GM21825 (cell line): ENCODE data around the gene UNC80.

ENCODE experiments used
- ATAC-seq: cut with Tn5 transposase; IDR thresholded peaks from one replicate; pipeline ENCODE4 v1.9.1; 2021; ENCODE audit warnings: mild to moderate bottlenecking, moderate library complexity; ENCODE audit not compliant: unreplicated experiment

Gene UNC80

GRCh38 chr2:209809256-209809655, 37.6 kb downstream of the UNC80 start:
- ATAC-seq: no peak

- no peak for ATAC-seq
These were observed 46.2 kb downstream of the UNC80 start for GRCh38 chr2:209817844-209818271.

- no peak for ATAC-seq
These were observed 47.3 kb downstream of the UNC80 start for GRCh38 chr2:209818939-209819338.

GRCh38 chr2:209821806-209822205, 50.2 kb downstream of the UNC80 start:
- no peak for ATAC-seq

GRCh38 chr2:209823484-209823883, 51.9 kb downstream of the UNC80 start:
- no peak for ATAC-seq

GRCh38 chr2:209824391-209824790, 52.8 kb downstream of the UNC80 start:
- ATAC-seq: no peak

- ATAC-seq: no peak
These were observed 59.3 kb downstream of the UNC80 start for GRCh38 chr2:209830722-209831465.

- no peak for ATAC-seq
These were observed 63.1 kb downstream of the UNC80 start for GRCh38 chr2:209834767-209835166.

DNA sequence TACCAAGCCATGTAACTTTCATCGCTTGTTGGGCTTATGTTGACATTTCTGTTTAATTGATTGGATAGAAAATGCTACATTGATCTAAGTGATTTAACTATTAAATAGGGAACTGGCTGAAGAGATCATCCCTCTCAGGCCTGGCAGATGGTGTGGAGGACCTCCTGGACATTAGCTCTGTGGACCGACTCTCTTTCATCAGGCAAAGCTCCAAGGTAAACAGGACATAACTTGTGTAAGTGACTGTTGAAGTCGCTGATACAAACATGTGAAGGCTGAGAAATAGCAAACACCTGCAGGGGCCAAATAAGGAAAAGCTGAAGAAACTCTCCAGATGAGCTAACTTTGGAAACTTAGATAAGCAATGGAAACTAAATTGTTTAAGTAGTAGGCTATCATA, 68.8 kb downstream of the UNC80 start:
- no peak for ATAC-seq

DNA sequence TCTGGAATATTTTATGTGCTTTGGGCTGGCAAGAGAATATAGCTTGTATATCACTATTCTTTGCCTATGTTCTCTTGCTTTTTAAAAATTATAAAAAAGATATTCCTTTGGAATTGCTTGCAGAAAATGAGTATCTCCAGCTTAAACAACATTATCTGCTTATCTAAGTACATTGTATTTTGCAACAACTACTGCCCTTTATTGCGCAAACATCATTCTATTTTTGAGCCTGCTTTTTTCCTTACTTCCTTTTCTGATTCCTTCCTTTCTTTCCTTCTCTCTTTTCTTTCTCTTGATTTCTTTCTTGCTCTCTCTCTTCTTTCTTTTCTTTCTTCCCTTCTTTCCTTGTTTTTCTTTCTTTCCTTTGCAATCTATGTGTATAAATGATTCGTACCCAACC, 74.0 kb downstream of the UNC80 start:
- no peak for ATAC-seq

- no peak for ATAC-seq
These were observed 93.2 kb downstream of the UNC80 start for GRCh38 chr2:209864716-209865295.

DNA sequence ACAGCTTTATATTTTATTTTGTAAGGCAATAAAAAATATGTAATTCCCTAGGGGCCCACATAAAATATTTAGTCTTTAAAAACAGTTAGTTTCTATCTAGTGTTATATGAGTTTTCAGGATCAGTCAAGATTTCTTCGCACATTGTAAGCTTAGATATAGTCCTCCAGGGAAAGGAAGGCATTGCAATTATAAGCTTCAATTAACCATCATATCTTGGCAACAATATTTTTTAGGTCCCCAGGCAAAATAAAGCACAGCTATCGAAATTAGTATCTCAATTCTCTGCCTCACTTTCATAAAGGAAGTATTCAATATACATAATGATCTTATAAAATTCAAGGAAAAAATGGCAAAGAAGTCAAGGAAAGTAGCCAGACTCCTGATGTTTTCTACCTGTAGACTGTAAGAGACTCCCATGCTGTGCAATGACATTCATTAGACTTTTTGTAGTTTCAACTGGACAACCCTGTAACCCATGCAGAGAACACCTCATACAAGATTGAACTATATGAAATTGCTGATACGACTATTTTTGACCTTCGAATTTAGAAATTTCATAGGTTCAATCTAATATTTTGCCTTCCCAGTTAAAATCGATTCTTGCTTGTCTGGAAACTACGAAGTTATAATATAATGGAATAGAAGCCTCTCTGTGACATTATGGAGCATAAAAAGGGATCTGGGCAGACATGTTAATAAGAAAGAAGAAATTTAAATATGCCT, 96.8 kb downstream of the UNC80 start:
- no peak for ATAC-seq

DNA sequence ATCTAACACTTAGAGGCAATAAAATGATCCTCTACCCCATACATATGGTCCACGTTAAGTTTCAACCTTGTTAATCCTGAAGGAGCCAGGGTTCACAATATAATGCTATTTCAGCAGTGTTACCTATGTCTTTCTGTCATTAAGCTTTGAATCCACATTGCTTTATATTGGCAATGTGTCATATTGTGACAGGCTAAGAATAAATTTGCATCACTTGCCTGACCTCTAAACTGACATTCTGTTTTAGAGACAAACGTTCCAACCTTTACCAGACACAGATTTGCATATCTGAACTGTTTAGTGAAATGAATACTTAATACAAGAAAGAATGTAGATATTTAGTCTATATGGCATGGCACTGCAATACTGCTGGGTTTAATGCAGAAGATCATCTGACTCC, 98.4 kb downstream of the UNC80 start:
- ATAC-seq: no peak

- no peak for ATAC-seq
These were observed 101.0 kb downstream of the UNC80 start for GRCh38 chr2:209872675-209873074.

- ATAC-seq: no peak
These were observed 103.6 kb downstream of the UNC80 start for GRCh38 chr2:209875270-209875669.

DNA sequence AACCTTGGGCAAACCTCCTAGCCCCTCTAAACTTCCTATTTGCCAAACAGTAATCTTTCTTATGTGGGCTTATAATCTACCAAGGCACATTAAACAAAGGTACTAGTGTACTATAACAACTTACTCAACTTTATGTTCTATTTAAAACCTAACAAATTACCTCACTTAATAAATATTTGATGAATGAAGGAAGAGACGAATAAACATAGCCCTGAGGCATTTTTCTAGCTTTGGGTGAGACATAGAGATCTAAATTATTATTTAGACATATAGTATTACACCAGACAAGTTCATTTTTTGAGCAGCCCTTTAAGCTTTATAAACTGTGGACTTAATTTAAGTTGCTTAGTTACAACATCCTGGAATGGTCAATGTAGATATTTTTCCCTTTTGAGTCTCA, 104.6 kb downstream of the UNC80 start:
- ATAC-seq: no peak

DNA sequence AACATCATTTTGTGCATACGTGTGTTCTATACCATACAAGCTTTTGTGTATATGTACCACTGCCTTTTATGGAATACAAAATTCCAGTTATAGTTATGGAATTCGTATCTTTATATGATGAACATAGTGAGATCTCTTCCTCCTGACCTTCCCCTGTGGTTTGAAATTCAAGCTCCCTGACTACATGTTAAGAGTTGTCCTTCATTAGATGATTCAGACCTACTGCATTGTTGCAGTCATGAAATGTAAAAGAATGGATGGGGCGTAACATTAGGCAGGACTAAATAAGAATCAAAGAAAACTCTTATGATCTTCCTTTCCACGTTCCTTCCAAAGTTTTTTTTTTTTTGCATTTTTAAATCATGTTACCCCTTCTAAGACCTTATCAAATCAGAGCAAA, 107.1 kb downstream of the UNC80 start:
- ATAC-seq: no peak

DNA sequence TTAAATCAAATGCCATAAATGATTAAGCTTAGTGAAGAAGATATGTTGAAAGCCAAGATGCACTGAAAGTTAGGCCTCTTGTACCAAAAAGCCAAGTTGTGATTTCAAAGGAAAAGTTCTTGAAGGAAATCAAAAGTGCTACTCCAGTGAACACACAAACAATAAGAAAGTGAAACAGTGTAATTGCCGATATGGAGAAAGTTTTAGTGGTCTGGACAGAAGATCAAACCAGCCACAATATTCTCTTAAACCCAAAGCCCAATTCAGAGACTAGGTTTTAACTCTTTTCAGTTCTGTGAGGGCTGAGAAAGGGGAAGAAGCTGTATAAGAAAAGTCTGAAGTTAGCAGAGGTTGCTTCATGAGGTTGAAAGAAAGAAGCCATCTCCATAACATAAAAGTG, 129.0 kb downstream of the UNC80 start:
- no peak for ATAC-seq

DNA sequence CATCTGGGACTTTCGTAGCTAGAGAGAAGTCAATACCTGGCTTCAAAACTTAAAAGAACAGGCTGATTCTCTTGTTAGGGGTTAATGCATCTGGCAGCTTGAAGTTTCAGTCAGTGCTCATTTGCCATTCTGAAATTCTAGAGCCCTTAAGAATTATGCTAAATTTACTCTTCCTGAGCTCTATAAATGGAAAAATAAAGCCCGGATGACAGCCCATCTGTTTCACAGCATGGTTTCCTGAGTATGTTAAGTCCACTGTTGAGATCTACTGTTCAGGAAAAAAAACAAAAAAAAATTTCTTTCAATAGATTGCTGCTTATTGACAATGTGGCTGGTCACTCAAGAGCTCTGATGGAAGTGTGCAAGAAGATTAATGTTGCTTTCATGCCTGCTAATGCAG, 129.5 kb downstream of the UNC80 start:
- ATAC-seq: no peak

DNA sequence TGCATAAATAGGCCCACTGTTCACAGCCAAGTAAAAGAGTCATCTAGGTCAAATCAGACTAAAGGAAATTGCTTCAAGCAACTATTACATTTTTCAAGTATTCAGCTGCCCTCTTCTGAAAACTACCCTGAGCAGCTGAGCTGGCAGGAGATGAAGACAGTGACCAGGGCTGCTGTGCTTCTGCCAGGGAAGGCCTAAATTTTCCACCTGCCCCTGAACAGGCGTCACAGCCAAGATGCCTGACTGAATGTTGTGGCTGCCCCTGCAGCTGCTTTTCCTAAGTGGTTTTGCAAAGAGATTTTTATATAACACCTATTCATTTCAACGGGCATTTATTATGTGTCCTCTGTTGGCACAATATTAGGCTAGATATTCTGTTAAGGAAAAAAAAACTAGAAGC, 134.1 kb downstream of the UNC80 start:
- ATAC-seq: no peak

- ATAC-seq: no peak
These were observed 136.1 kb downstream of the UNC80 start for GRCh38 chr2:209907746-209908145.

DNA sequence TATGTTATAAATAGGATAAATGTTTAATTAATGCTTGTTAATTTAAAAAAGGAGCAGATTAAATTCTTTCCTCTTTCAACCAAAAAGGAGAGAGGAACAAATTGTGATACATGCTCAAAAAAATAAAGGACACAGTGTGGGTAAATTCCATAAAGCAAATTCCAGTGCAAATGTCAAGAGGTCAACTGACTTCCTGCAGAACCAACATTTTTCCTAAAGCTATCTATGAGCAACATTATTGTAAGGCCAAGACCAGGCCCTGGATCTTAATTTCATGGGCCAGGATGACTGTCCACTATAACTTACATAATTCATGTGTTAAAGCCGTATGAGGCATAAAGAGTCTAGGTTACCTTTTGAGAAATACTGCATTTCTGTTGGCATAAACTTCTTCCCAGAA, 136.9 kb downstream of the UNC80 start:
- no peak for ATAC-seq
